ENCODE results near the gene GAMT. TPM values are rescaled to one million over a fixed set of nuclear protein-coding genes. Genes with fewer than 3 reads are reported as not detected.

The GAMT gene
- total and polyA plus RNA-seq, 2 of the 13 experiments (the other 11 are each of a cell fraction or from before 2014, with no cell fraction given), result 115 to 124 TPM

GRCh38 chr19:1438035-1438932, 36.9 kb upstream of the GAMT start, which contains the start of gene RPS15 (continued):
- TF ChIP-seq TIGD3 (CRISPR knock-in tag; IDR thresholded peaks at IDR 0.05; ENCODE audit: borderline replicate concordance) (peak; percentile 97), CHD2 (IDR thresholded peaks at IDR 0.05; ENCODE audit: low read depth, low read length) (peak; percentile 98), ZNF816 (CRISPR knock-in tag; IDR thresholded peaks at IDR 0.05; ENCODE audit: borderline replicate concordance) (peak; percentile 62), ZNF879 (CRISPR knock-in tag; IDR thresholded peaks at IDR 0.05) (peak; percentile 75), HHEX (CRISPR knock-in tag; IDR thresholded peaks at IDR 0.05) (no peak), ZNF33A (CRISPR knock-in tag; IDR thresholded peaks at IDR 0.05; ENCODE audit: borderline replicate concordance) (no peak), MEIS2 (CRISPR knock-in tag; IDR thresholded peaks at IDR 0.05) (peak; percentile 75; the same call in 1 of the 2 replicates), ZNF326 (CRISPR knock-in tag; IDR thresholded peaks at IDR 0.05; ENCODE audit: borderline replicate concordance) (no peak), HMG20B (CRISPR knock-in tag; conservative IDR thresholded peaks at IDR 0.05) (peak; percentile 60; the same call in 1 of the 2 replicates), BORCS8-MEF2B (CRISPR knock-in tag; IDR thresholded peaks at IDR 0.05) (peak; percentile 90), CHD4 (IDR thresholded peaks at IDR 0.05; ENCODE audit: borderline replicate concordance, low read length) (no peak), ZFX (CRISPR knock-in tag; IDR thresholded peaks at IDR 0.05; ENCODE audit: low read depth) (peak; percentile 100), ATAD3A (CRISPR knock-in tag; IDR thresholded peaks at IDR 0.05) (peak; percentile 86; the same call in 1 of the 2 replicates), NKX3-1 (CRISPR knock-in tag; IDR thresholded peaks at IDR 0.05) (peak; percentile 94), ZNF550 (CRISPR knock-in tag; IDR thresholded peaks at IDR 0.05; ENCODE audit: borderline replicate concordance) (peak; percentile 83; the same call in 1 of the 2 replicates), TRIM22 (IDR thresholded peaks at IDR 0.05) (no peak), HIVEP1 (CRISPR knock-in tag; IDR thresholded peaks at IDR 0.05) (peak; percentile 95), ATF5 (CRISPR knock-in tag; IDR thresholded peaks at IDR 0.05; ENCODE audit: low read depth) (peak; percentile 52; the same call in 1 of the 2 replicates), ZNF570 (CRISPR knock-in tag; IDR thresholded peaks at IDR 0.05; ENCODE audit: borderline replicate concordance) (0 out of 2 replicates have a peak, but pooled peaks have one; percentile 81), TCF7 (IDR thresholded peaks at IDR 0.05; ENCODE audit: low read depth) (no peak), HNF1A (IDR thresholded peaks at IDR 0.05; ENCODE audit: low read depth) (no peak), HNF1A (CRISPR knock-in tag; IDR thresholded peaks at IDR 0.05; ENCODE audit: borderline replicate concordance) (peak; percentile 85; the same call in 1 of the 2 replicates)

All from HepG2 (cell line).